WTC11 (cell line): ENCODE measurements around the gene CPOX. TPM values are rescaled to one million over a fixed set of nuclear protein-coding genes. Genes with fewer than 3 reads are reported as not detected.

Experiments used
- ATAC-seq: fragments of 200-7000 bp; cut with Tn5 transposase; 2 replicates; pipeline ENCODE4 v1.10.0; 2021; ENCODE audit warnings: mild to moderate bottlenecking, moderate library complexity
- CTCF ChIA-PET: fragments of 300-600 bp; sonication (Branson Sonifier 250); formaldehyde crosslinking; loops from one replicate; lab custom pipeline; 2021; ENCODE audit warnings: antibody characterized with exemption; lab: Charles Lee
- POLR2A ChIA-PET: fragments of 350-600 bp; sonication (Branson Sonifier 250); formaldehyde crosslinking; loops from one replicate; lab custom pipeline; 2021; ENCODE audit warnings: antibody characterized with exemption; lab: Charles Lee
- DNase-seq: peaks from one replicate; pipeline ENCODE4 v3.0.0; 2021; ENCODE audit warnings: low spot score
- H3K27ac Mint-ChIP-seq: 2 replicates; pipeline ENCODE4 v1.8.0; 2021; ENCODE audit warnings: mixed read lengths
- H3K27me3 Mint-ChIP-seq: 2 replicates; pipeline ENCODE4 v1.8.0; 2021; ENCODE audit warnings: low read depth, mild to moderate bottlenecking, moderate library complexity, mixed read lengths
- H3K36me3 Mint-ChIP-seq: 2 replicates; pipeline ENCODE4 v1.8.0; 2021; ENCODE audit warnings: mixed read lengths
- H3K4me1 Mint-ChIP-seq: 2 replicates; pipeline ENCODE4 v1.8.0; 2022; ENCODE audit warnings: mixed read lengths
- H3K4me3 Mint-ChIP-seq: 2 replicates; pipeline ENCODE4 v1.8.0; 2021; ENCODE audit warnings: mild to moderate bottlenecking, moderate library complexity, mixed read lengths
- H3K9me3 Mint-ChIP-seq: 2 replicates; pipeline ENCODE4 v1.8.0; 2021; ENCODE audit warnings: mixed read lengths
- GRHL2 ChIP-seq: fragments of 250-450 bp; sonication (Bioruptor Pico); IDR thresholded peaks from 2 replicates; pipeline ENCODE4 v1.8.0; 2022; ENCODE audit warnings: mild to moderate bottlenecking, moderate library complexity; ENCODE audit not compliant: insufficient replicate concordance, severe bottlenecking
- IRF2 ChIP-seq: sonication (generic); formaldehyde crosslinking; IDR thresholded peaks from 2 replicates; pipeline ENCODE4 v1.8.0; 2022; ENCODE audit warnings: low read depth, missing genetic modification reagents, borderline replicate concordance
- KAT7 ChIP-seq: sonication (generic); formaldehyde crosslinking; IDR thresholded peaks from 2 replicates; pipeline ENCODE4 v1.8.1; 2023; ENCODE audit warnings: missing genetic modification reagents, mild to moderate bottlenecking, borderline replicate concordance
- NFYB ChIP-seq: sonication (generic); formaldehyde crosslinking; conservative IDR thresholded peaks from 2 replicates; pipeline ENCODE4 v1.8.0; 2022; ENCODE audit warnings: low read depth, missing genetic modification reagents
- NR3C1 ChIP-seq: sonication (generic); formaldehyde crosslinking; conservative IDR thresholded peaks from 2 replicates; pipeline ENCODE4 v1.8.1; 2023; ENCODE audit warnings: low read depth, mild to moderate bottlenecking, missing genetic modification reagents
- TEAD1 ChIP-seq: sonication (generic); formaldehyde crosslinking; IDR thresholded peaks from 2 replicates; pipeline ENCODE4 v1.8.0; 2022; ENCODE audit warnings: mild to moderate bottlenecking, missing genetic modification reagents
- total RNA-seq: library from RNA; stranded (reverse); gene quantifications from 3 replicates; pipeline ENCODE4 v1.2.3, GENCODE V29; 2021
- TF ChIP-seq, protein P1 (sequence below): sonication (generic); formaldehyde crosslinking; IDR thresholded peaks from 2 replicates; pipeline ENCODE4 v1.8.0; 2022; ENCODE audit warnings: mild to moderate bottlenecking, missing genetic modification reagents
- TF ChIP-seq, protein P2 (sequence below): sonication (generic); formaldehyde crosslinking; IDR thresholded peaks from 2 replicates; pipeline ENCODE4 v1.8.0; 2023; ENCODE audit warnings: missing genetic modification reagents
- TF ChIP-seq, protein P3 (sequence below): fragments of 250-450 bp; sonication (Bioruptor Pico); IDR thresholded peaks from 2 replicates; pipeline ENCODE4 v1.9.0; 2021; ENCODE audit warnings: mild to moderate bottlenecking
- TF ChIP-seq, protein P4 (sequence below): fragments of 250-450 bp; sonication (Bioruptor Pico); IDR thresholded peaks from 2 replicates; pipeline ENCODE4 v1.9.0; 2021; ENCODE audit warnings: mild to moderate bottlenecking
- TF ChIP-seq, protein P5 (sequence below): fragments of 250-450 bp; sonication (Bioruptor Pico); IDR thresholded peaks from 2 replicates; pipeline ENCODE4 v1.9.0; 2021; ENCODE audit warnings: moderate library complexity, mild to moderate bottlenecking, inconsistent platforms, borderline replicate concordance
- TF ChIP-seq, protein P6 (sequence below): sonication (generic); formaldehyde crosslinking; IDR thresholded peaks from 2 replicates; pipeline ENCODE4 v1.8.1; 2023; ENCODE audit warnings: mild to moderate bottlenecking, missing genetic modification reagents, moderate library complexity
- TF ChIP-seq, protein P7 (sequence below): fragments of 200-600 bp; IDR thresholded peaks from 2 replicates; pipeline ENCODE4 v1.8.0; 2022; ENCODE audit warnings: antibody characterized with exemption
- TF ChIP-seq, protein P8 (sequence below): sonication (generic); formaldehyde crosslinking; IDR thresholded peaks from 2 replicates; pipeline ENCODE4 v1.8.1; 2023; ENCODE audit warnings: mild to moderate bottlenecking, moderate library complexity, missing genetic modification reagents

Gene CPOX
- total RNA-seq, 1 experiment from 2014 or later: 33.4 TPM

DNA sequence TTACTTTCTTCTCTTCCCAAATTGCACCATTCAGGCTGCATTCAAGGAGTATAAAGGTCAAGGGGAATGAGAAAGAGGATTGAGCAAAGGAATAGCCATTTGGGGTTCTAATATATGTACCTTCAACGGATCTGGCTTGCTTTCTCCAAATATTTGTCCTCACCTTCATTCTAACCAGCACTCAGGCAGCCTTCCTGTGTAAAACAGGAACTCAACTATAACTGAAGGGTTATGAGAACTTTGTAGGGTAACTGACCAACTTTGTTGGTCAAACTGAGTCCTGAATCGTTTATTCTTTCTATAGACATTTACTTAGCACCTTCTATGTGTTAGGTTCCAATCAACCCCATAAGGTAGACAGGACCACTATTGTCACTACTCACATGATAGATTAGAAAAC is 5.1 kb upstream of the CPOX start:
- DNase-seq: no peak
- Mint-ChIP-seq H3K9me3 (no peaks in the 10 kb centered on the region), H3K36me3 (no peaks in the 10 kb centered on the region), H3K27me3 (no peaks in the 10 kb centered on the region; the same call in 1 of the 2 replicates), H3K27ac (no peak overlapping the region), H3K4me3 (no peak overlapping the region), H3K4me1 (peaks cover 11% of the 10 kb centered on the region)
- TF ChIP-seq GRHL2 (CRISPR knock-in tag) (no peak), NFYB (CRISPR knock-in tag) (no peak), TEAD1 (no peak)
- TF ChIP-seq, protein P1, sequence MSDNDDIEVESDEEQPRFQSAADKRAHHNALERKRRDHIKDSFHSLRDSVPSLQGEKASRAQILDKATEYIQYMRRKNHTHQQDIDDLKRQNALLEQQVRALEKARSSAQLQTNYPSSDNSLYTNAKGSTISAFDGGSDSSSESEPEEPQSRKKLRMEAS (CRISPR knock-in tag): no peak
- TF ChIP-seq, protein P2, sequence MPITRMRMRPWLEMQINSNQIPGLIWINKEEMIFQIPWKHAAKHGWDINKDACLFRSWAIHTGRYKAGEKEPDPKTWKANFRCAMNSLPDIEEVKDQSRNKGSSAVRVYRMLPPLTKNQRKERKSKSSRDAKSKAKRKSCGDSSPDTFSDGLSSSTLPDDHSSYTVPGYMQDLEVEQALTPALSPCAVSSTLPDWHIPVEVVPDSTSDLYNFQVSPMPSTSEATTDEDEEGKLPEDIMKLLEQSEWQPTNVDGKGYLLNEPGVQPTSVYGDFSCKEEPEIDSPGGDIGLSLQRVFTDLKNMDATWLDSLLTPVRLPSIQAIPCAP (CRISPR knock-in tag): no peak
- TF ChIP-seq, protein P3, sequence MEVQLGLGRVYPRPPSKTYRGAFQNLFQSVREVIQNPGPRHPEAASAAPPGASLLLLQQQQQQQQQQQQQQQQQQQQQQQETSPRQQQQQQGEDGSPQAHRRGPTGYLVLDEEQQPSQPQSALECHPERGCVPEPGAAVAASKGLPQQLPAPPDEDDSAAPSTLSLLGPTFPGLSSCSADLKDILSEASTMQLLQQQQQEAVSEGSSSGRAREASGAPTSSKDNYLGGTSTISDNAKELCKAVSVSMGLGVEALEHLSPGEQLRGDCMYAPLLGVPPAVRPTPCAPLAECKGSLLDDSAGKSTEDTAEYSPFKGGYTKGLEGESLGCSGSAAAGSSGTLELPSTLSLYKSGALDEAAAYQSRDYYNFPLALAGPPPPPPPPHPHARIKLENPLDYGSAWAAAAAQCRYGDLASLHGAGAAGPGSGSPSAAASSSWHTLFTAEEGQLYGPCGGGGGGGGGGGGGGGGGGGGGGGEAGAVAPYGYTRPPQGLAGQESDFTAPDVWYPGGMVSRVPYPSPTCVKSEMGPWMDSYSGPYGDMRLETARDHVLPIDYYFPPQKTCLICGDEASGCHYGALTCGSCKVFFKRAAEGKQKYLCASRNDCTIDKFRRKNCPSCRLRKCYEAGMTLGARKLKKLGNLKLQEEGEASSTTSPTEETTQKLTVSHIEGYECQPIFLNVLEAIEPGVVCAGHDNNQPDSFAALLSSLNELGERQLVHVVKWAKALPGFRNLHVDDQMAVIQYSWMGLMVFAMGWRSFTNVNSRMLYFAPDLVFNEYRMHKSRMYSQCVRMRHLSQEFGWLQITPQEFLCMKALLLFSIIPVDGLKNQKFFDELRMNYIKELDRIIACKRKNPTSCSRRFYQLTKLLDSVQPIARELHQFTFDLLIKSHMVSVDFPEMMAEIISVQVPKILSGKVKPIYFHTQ (CRISPR knock-in tag): no peak
- TF ChIP-seq, protein P4, sequence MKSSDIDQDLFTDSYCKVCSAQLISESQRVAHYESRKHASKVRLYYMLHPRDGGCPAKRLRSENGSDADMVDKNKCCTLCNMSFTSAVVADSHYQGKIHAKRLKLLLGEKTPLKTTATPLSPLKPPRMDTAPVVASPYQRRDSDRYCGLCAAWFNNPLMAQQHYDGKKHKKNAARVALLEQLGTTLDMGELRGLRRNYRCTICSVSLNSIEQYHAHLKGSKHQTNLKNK (CRISPR knock-in tag): no peak
- TF ChIP-seq, protein P5, sequence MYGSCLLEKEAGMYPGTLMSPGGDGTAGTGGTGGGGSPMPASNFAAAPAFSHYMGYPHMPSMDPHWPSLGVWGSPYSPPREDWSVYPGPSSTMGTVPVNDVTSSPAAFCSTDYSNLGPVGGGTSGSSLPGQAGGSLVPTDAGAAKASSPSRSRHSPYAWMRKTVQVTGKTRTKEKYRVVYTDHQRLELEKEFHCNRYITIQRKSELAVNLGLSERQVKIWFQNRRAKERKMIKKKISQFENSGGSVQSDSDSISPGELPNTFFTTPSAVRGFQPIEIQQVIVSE (CRISPR knock-in tag): no peak
- TF ChIP-seq, protein P6, sequence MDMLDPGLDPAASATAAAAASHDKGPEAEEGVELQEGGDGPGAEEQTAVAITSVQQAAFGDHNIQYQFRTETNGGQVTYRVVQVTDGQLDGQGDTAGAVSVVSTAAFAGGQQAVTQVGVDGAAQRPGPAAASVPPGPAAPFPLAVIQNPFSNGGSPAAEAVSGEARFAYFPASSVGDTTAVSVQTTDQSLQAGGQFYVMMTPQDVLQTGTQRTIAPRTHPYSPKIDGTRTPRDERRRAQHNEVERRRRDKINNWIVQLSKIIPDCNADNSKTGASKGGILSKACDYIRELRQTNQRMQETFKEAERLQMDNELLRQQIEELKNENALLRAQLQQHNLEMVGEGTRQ: no peak
- ChIA-PET POLR2A (no interaction called here), CTCF (interaction anchor here (1.4 to 3.1 kb wide), 2 partner anchors 59 to 215 kb away, joined by 5 to 23 read pairs; no protein-coding TSS in a partner anchor)
- no peak for ATAC-seq

DNA sequence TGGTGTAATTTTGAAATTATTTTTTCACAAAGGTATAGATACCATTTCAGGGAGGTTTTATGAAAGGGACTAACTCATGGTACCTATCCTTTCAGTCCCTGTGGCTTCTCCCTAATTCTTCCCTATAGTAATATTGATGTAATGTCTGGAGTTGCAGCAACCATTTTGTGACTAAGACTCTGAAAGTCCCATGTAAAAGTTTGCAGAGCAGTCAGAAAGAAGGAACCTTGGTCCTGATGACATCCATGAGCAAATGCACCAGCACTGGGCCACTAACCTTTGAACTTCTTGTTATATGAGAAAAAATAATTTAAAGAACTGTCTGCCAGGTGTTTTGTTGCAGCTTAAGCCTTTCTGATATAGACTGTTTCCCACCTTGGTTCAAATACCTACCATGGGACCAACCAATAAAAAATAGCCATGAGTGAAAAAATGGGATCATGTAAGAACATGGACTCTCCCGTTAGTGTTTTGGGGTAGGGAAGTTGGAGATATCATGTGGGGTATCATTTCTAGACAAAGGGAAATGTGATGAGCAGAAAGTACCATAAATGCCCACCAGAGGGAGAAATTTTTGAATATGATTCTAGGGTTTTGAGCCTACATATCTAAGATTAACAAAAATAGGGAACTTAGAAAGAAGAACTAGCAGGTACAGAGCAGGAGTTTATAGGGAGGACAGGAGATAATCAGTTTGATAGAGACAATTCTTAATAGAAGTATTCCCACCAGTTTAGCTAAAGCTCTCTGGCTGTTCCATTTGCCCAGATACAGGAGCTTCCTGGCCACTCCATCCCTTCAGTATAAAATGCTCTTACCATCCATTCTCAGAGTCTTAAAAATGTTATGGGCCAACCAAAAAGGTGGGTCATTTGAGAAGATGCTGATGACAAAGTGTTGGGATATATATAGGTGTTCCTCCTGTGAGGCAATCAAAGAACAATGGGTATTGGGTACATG is 3.4 kb upstream of the CPOX start:
- peaks cover 23% of the 10 kb centered on the region for H3K4me1 Mint-ChIP-seq
- H3K27me3 Mint-ChIP-seq: no peaks in the 10 kb centered on the region
- ATAC-seq: no peak
- no peak overlapping the region for H3K4me3 Mint-ChIP-seq
- no peak overlapping the region for H3K27ac Mint-ChIP-seq
- CTCF ChIA-PET: interaction anchor here (0.6 to 3.1 kb wide), 6 partner anchors 9 to 219 kb away, joined by 3 to 23 read pairs (median 4); no protein-coding TSS in a partner anchor
- no peaks in the 10 kb centered on the region for H3K36me3 Mint-ChIP-seq
- H3K9me3 Mint-ChIP-seq: no peaks in the 10 kb centered on the region
- POLR2A ChIA-PET: no interaction called here
- no peak for DNase-seq
- TF ChIP-seq, protein P7, sequence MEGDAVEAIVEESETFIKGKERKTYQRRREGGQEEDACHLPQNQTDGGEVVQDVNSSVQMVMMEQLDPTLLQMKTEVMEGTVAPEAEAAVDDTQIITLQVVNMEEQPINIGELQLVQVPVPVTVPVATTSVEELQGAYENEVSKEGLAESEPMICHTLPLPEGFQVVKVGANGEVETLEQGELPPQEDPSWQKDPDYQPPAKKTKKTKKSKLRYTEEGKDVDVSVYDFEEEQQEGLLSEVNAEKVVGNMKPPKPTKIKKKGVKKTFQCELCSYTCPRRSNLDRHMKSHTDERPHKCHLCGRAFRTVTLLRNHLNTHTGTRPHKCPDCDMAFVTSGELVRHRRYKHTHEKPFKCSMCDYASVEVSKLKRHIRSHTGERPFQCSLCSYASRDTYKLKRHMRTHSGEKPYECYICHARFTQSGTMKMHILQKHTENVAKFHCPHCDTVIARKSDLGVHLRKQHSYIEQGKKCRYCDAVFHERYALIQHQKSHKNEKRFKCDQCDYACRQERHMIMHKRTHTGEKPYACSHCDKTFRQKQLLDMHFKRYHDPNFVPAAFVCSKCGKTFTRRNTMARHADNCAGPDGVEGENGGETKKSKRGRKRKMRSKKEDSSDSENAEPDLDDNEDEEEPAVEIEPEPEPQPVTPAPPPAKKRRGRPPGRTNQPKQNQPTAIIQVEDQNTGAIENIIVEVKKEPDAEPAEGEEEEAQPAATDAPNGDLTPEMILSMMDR: peak; percentile 75
- TF ChIP-seq, protein P8, sequence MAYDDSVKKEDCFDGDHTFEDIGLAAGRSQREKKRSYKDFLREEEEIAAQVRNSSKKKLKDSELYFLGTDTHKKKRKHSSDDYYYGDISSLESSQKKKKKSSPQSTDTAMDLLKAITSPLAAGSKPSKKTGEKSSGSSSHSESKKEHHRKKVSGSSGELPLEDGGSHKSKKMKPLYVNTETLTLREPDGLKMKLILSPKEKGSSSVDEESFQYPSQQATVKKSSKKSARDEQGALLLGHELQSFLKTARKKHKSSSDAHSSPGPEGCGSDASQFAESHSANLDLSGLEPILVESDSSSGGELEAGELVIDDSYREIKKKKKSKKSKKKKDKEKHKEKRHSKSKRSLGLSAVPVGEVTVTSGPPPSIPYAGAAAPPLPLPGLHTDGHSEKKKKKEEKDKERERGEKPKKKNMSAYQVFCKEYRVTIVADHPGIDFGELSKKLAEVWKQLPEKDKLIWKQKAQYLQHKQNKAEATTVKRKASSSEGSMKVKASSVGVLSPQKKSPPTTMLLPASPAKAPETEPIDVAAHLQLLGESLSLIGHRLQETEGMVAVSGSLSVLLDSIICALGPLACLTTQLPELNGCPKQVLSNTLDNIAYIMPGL (CRISPR knock-in tag): no peak
- TF ChIP-seq, protein P4 (CRISPR knock-in tag): no peak
- TF ChIP-seq NR3C1 (no peak), IRF2 (CRISPR knock-in tag) (no peak), GRHL2 (CRISPR knock-in tag) (no peak), KAT7 (CRISPR knock-in tag) (no peak)
